Measurements from ENCODE around the gene ZNF747. TPM values are rescaled to one million over a fixed set of nuclear protein-coding genes. Genes with fewer than 3 reads are reported as not detected.

ZNF747 gene
- total RNA-seq, 4 donors from 2014 or later = 13.6 to 30.7 (median 21.8) TPM

GRCh38 chr16:30491229-30491628 is 43.4 kb downstream of the ZNF747 start:
- intact Hi-C loops (cut with DNase I) = no loop called here

GRCh38 chr16:30490210-30490609 is 44.4 kb downstream of the ZNF747 start:
- WGBS, 2 donors = 87 to 93% methylated on average over 6 of the region's 6 CpGs
- H3K4me1 ChIP-seq = peaks cover 0 to 4% of the 10 kb centered on the region in 2 donors
- intact Hi-C loops (cut with DNase I) = no loop called here
- no peaks in the 10 kb centered on the region for H3K27me3 ChIP-seq
- DNase-seq = no peak
- H3K9me3 ChIP-seq = no peaks in the 10 kb centered on the region
- H3K36me3 ChIP-seq = no peaks in the 10 kb centered on the region
- no peak overlapping the region for H3K4me3 ChIP-seq (replicated peaks in 1 of 3)
- TF ChIP-seq POLR2A (IDR thresholded peaks at IDR 0.05) = no peak
- TF ChIP-seq, protein P1, sequence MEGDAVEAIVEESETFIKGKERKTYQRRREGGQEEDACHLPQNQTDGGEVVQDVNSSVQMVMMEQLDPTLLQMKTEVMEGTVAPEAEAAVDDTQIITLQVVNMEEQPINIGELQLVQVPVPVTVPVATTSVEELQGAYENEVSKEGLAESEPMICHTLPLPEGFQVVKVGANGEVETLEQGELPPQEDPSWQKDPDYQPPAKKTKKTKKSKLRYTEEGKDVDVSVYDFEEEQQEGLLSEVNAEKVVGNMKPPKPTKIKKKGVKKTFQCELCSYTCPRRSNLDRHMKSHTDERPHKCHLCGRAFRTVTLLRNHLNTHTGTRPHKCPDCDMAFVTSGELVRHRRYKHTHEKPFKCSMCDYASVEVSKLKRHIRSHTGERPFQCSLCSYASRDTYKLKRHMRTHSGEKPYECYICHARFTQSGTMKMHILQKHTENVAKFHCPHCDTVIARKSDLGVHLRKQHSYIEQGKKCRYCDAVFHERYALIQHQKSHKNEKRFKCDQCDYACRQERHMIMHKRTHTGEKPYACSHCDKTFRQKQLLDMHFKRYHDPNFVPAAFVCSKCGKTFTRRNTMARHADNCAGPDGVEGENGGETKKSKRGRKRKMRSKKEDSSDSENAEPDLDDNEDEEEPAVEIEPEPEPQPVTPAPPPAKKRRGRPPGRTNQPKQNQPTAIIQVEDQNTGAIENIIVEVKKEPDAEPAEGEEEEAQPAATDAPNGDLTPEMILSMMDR (IDR thresholded peaks at IDR 0.05) = no peak
- H3K27ac ChIP-seq = no peak overlapping the region

More at GRCh38 chr16:30491229-30491628, 43.4 kb downstream of the ZNF747 start:
- no peak overlapping the region for H3K27ac ChIP-seq
- 90 to 93% methylated on average over 4 of the region's 4 CpGs for WGBS, 2 donors
- no peaks in the 10 kb centered on the region for H3K9me3 ChIP-seq
- DNase-seq = no peak
- H3K4me1 ChIP-seq = peaks cover 0 to 4% of the 10 kb centered on the region in 2 donors
- H3K36me3 ChIP-seq = no peaks in the 10 kb centered on the region
- H3K27me3 ChIP-seq = no peaks in the 10 kb centered on the region
- H3K4me3 ChIP-seq (replicated peaks in 1 of 3) = no peak overlapping the region
- TF ChIP-seq POLR2A (IDR thresholded peaks at IDR 0.05) = no peak
- TF ChIP-seq, protein P1 (IDR thresholded peaks at IDR 0.05) = no peak

DNA sequence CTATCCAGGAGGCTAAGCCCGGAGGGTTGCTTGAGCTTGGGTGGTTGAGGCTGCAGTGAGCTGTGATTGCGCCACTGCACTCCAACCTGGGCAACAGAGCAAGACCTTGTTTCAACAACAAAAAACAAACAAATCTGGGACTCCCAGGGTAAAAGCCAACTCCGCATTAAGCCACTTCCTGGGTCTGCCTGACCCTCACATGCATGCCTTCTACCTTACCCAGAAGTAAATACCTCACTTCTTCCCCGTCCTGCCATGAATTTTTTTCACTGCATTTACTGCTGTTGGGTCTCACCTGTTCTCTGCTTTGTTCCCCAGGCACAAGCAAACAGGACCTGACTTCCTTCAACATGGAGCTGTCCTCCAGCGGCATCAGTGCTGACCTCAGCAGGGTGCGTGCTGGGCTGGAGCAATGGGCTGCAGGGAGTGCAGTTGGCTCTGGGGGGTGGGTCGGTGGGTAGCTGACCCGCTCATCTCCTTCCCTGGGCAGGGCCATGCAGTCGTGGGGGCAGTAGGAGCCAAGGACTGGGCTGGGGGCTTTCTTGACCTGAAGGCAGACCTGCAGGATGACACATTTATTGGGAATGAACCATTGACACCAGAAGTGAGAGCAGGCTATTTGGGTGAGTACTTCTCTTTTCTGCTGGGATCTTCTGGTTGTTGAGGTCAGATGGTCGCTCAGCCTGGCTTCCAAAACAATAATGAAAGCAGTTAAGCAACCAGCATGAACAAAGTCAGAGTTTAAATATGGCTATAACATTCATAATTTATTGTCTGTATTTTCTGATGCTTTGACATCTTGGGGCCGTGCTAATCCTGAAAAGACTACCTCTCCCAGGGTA is 45.7 kb downstream of the ZNF747 start:
- Histone ChIP-seq H3K27me3 (no peaks in the 10 kb centered on the region), H3K27ac (no peak overlapping the region), H3K4me1 (peaks cover 0 to 4% of the 10 kb centered on the region in 2 donors), H3K9me3 (no peaks in the 10 kb centered on the region), H3K4me3 (replicated peaks in 1 of 3) (no peak overlapping the region), H3K36me3 (no peaks in the 10 kb centered on the region)
- TF ChIP-seq, protein P1 (IDR thresholded peaks at IDR 0.05) = no peak
- no peak for TF ChIP-seq POLR2A (IDR thresholded peaks at IDR 0.05)
- whole genome bisulfite sequencing, 2 donors = 48 to 56% methylated on average over 11 of the region's 11 CpGs
- intact Hi-C loops (cut with DNase I) = no loop called here
- peak; percentile 23 to 37 for DNase-seq

- Histone ChIP-seq H3K27me3 (no peaks in the 10 kb centered on the region), H3K9me3 (no peaks in the 10 kb centered on the region), H3K4me3 (replicated peaks in 1 of 3) (no peak overlapping the region), H3K4me1 (peaks cover 0 to 4% of the 10 kb centered on the region in 2 donors), H3K27ac (no peak overlapping the region), H3K36me3 (no peaks in the 10 kb centered on the region)
- no peak for DNase-seq
- 94 to 96% methylated on average over 7 of the region's 7 CpGs for WGBS, 2 donors
- intact Hi-C loops (cut with DNase I) = no loop called here
- no peak for TF ChIP-seq POLR2A (IDR thresholded peaks at IDR 0.05)
- TF ChIP-seq, protein P1 (IDR thresholded peaks at IDR 0.05) = no peak
These were observed 48.7 kb downstream of the ZNF747 start for GRCh38 chr16:30485818-30486436.

- Histone ChIP-seq H3K9me3 (no peaks in the 10 kb centered on the region), H3K36me3 (no peaks in the 10 kb centered on the region), H3K4me1 (peaks cover 0 to 4% of the 10 kb centered on the region in 2 donors), H3K4me3 (replicated peaks in 1 of 3) (no peak overlapping the region), H3K27ac (no peak overlapping the region), H3K27me3 (no peaks in the 10 kb centered on the region)
- TF ChIP-seq, protein P1 (IDR thresholded peaks at IDR 0.05) = no peak
- no peak for TF ChIP-seq POLR2A (IDR thresholded peaks at IDR 0.05)
- no peak for DNase-seq
- intact Hi-C loops (cut with DNase I) = no loop called here
These were observed 49.8 kb downstream of the ZNF747 start for GRCh38 chr16:30484887-30485286.
